K562 (cell line): ENCODE results near the gene SLC30A1. TPM values are rescaled to one million over a fixed set of nuclear protein-coding genes. Genes with fewer than 3 reads are reported as not detected.

ENCODE experiments used
- ATAC-seq: fragments of 200-7000 bp; cut with Tn5 transposase; 3 replicates; pipeline ENCODE4 v1.9.1; 2020; ENCODE audit warnings: moderate library complexity
- BruUV-seq: library from RNA; stranded (reverse); fragments of 400-500 nt; replicated peaks from 2 replicates; lab custom pipeline; 2021; lab: Mats Ljungman, UMichigan
- CTCF ChIA-PET: fragments of 300-600 bp; formaldehyde crosslinking; extraction: SDS; loops from one replicate; lab custom pipeline; 2021; ENCODE audit warnings: low intra/inter-chr PET ratio; lab: Yijun Ruan, JAX
- POLR2A ChIA-PET: fragments of 300-600, 350-650 bp; sonication (Branson Sonifier 250); formaldehyde crosslinking; extraction: SDS; loops from one replicate; lab custom pipeline; 2021; ENCODE audit warnings: antibody characterized with exemption, inconsistent platforms; lab: Yijun Ruan, JAX
- DNase-seq, 4 experiments: peaks; one replicate each; pipeline versions ENCODE4 v3.0.0 to v3.0.0-alpha.2; 2011 to 2018; ENCODE audit warnings: low spot score in 3 of 4, mixed read lengths in 3 of 4; ENCODE audit errors: extremely low read depth in 1 of 4
- FAIRE-seq: peaks from 2 replicates; lab custom pipeline; 2011; peaks lifted over from hg19 to GRCh38; lab: Jason Lieb, UNC
- H2AFZ ChIP-seq: 2 replicates; pipeline ENCODE4 v1.6.0; 2011; ENCODE audit warnings: low read depth, low read length, control low read depth, inconsistent platforms
- H3K27ac ChIP-seq: fragments of 200-600 bp; 3 replicates; pipeline ENCODE4 v1.8.0; 2011; ENCODE audit warnings: low read depth, mild to moderate bottlenecking, control low read depth, inconsistent platforms, low read length, moderate library complexity, mixed read lengths; ENCODE audit errors: extremely low read depth
- H3K27me3 ChIP-seq, 2 experiments: fragments of 300-600 bp in 1 of 2; 2 replicates in 1 of 2; 3 replicates in 1 of 2; pipeline versions ENCODE4 v1.6.0 to v1.8.0; 2011; ENCODE audit warnings: inconsistent platforms in 2 of 2, low read length in 2 of 2, mild to moderate bottlenecking in 1 of 2, mixed read lengths in 1 of 2, moderate library complexity in 1 of 2; ENCODE audit not compliant: control insufficient read depth in 2 of 2, insufficient read depth in 2 of 2
- H3K36me3 ChIP-seq: fragments of 300-600 bp; 3 replicates; pipeline ENCODE4 v1.8.0; 2011; ENCODE audit warnings: mild to moderate bottlenecking, low read length, inconsistent platforms; ENCODE audit not compliant: control insufficient read depth, insufficient read depth
- H3K4me1 ChIP-seq, 2 experiments: fragments of 200-600 bp in 1 of 2; replicated peaks in 1 of 2; 2 replicates in 1 of 2; 3 replicates in 1 of 2; pipeline versions ENCODE4 v1.5.1 to v1.8.0; 2011; ENCODE audit warnings: inconsistent platforms in 2 of 2, low read length in 2 of 2, mild to moderate bottlenecking in 1 of 2, mixed read lengths in 1 of 2, moderate library complexity in 1 of 2; ENCODE audit not compliant: control insufficient read depth in 2 of 2, insufficient read depth in 2 of 2
- H3K4me2 ChIP-seq: 2 replicates; pipeline ENCODE4 v1.6.1; 2011; ENCODE audit warnings: low read length, control low read depth, inconsistent platforms, mixed read lengths; ENCODE audit not compliant: insufficient read depth
- H3K4me3 ChIP-seq: fragments of 200-600 bp; sonication (generic), shearing (Covaris generic); 2 replicates; pipeline ENCODE4 v1.5.1; 2016; ENCODE audit warnings: control low read depth, inconsistent platforms
- H3K79me2 ChIP-seq: fragments of 200-600 bp; 3 replicates; pipeline ENCODE4 v1.8.0; 2011; ENCODE audit warnings: low read length, inconsistent platforms; ENCODE audit not compliant: control insufficient read depth, insufficient read depth
- H3K9ac ChIP-seq, 2 experiments: 2 replicates each; pipeline versions ENCODE4 v1.6.0 to v1.6.1; 2011; ENCODE audit warnings: low read depth in 2 of 2, low read length in 2 of 2, control low read depth in 1 of 2, inconsistent platforms in 1 of 2, mild to moderate bottlenecking in 1 of 2, mixed read lengths in 1 of 2; ENCODE audit not compliant: insufficient read depth in 1 of 2
- H3K9me1 ChIP-seq: one replicate; pipeline ENCODE4 v1.6.0; 2011; ENCODE audit warnings: inconsistent platforms, mild to moderate bottlenecking, low read length, moderate library complexity; ENCODE audit not compliant: control insufficient read depth, insufficient read depth
- H3K9me3 ChIP-seq: replicated peaks from 2 replicates; pipeline ENCODE4 v1.5.1; 2011; ENCODE audit warnings: low read depth, low read length, inconsistent platforms; ENCODE audit not compliant: control insufficient read depth, insufficient read depth
- H4K20me1 ChIP-seq: replicated peaks from 2 replicates; pipeline ENCODE4 v1.6.1; 2011; ENCODE audit warnings: low read length, inconsistent platforms, mixed read lengths; ENCODE audit not compliant: control insufficient read depth, insufficient read depth
- BRD9 ChIP-seq: fragments of 450-650 bp; IDR thresholded peaks from 2 replicates; pipeline ENCODE4 v1.6.1; 2018; ENCODE audit warnings: low read depth; ENCODE audit not compliant: partially characterized antibody
- CXXC5 ChIP-seq: fragments of 250-450 bp; sonication (Bioruptor Pico); IDR thresholded peaks from 2 replicates; pipeline ENCODE4 v1.8.0; 2022; ENCODE audit warnings: inconsistent platforms, mild to moderate bottlenecking, moderate library complexity
- DACH1 ChIP-seq: fragments of 450-650 bp; IDR thresholded peaks from 2 replicates; pipeline ENCODE4 v1.6.1; 2018; ENCODE audit not compliant: partially characterized antibody
- DMBX1 ChIP-seq: fragments of 250-450 bp; sonication (Bioruptor Pico); IDR thresholded peaks from 2 replicates; pipeline ENCODE4 v1.8.0; 2022; ENCODE audit warnings: inconsistent platforms, mild to moderate bottlenecking, moderate library complexity, borderline replicate concordance
- ELF2 ChIP-seq: fragments of 250-450 bp; sonication (Bioruptor Pico); IDR thresholded peaks from 2 replicates; pipeline ENCODE4 v1.5.0; 2021; ENCODE audit warnings: mild to moderate bottlenecking
- EZH2 ChIP-seq: IDR thresholded peaks from 2 replicates; pipeline ENCODE4 v1.6.1; 2012; ENCODE audit warnings: low read depth, mild to moderate bottlenecking, inconsistent platforms, low read length, borderline replicate concordance
- FOXP1 ChIP-seq: sonication (generic); formaldehyde crosslinking; IDR thresholded peaks from 2 replicates; pipeline ENCODE4 v1.8.0; 2022; ENCODE audit warnings: mild to moderate bottlenecking, missing genetic modification reagents
- NFE2 ChIP-seq: IDR thresholded peaks from 2 replicates; pipeline ENCODE4 v1.6.1; 2014; ENCODE audit warnings: antibody characterized with exemption, low read depth
- PURB ChIP-seq: sonication (generic); formaldehyde crosslinking; IDR thresholded peaks from 2 replicates; pipeline ENCODE4 v1.9.0; 2021; ENCODE audit warnings: low read depth, mild to moderate bottlenecking, missing genetic modification reagents
- RFX5 ChIP-seq: IDR thresholded peaks from 2 replicates; pipeline ENCODE4 v1.6.1; 2011; ENCODE audit warnings: low read depth, mild to moderate bottlenecking, improper control_type of control experiment, low read length
- TBL1XR1 ChIP-seq, 2 experiments: IDR thresholded peaks; 2 replicates each; pipeline ENCODE4 v1.6.1; 2012; ENCODE audit warnings: improper control_type of control experiment in 2 of 2, low read length in 2 of 2, mild to moderate bottlenecking in 1 of 2
- THAP7 ChIP-seq: fragments of 250-450 bp; sonication (Bioruptor Pico); IDR thresholded peaks from 2 replicates; pipeline ENCODE4 v1.5.0; 2021
- ZHX1 ChIP-seq: fragments of 150-350 bp; conservative IDR thresholded peaks from 2 replicates; pipeline ENCODE4 v1.6.1; 2014; ENCODE audit warnings: low read length
- ZNF41 ChIP-seq: fragments of 250-450 bp; sonication (Bioruptor Pico); conservative IDR thresholded peaks from 2 replicates; pipeline ENCODE4 v1.4.0; 2020; ENCODE audit warnings: mild to moderate bottlenecking
- ZNF586 ChIP-seq: fragments of 450-650 bp; formaldehyde crosslinking; conservative IDR thresholded peaks from 2 replicates; pipeline ENCODE4 v1.4.0; 2020; ENCODE audit warnings: mild to moderate bottlenecking, moderate library complexity
- ZNF77 ChIP-seq: fragments of 250-450 bp; sonication (Bioruptor Pico); IDR thresholded peaks from 2 replicates; pipeline ENCODE4 v1.5.0; 2020
- WGBS: fragments of 100-300 bp; shearing (Covaris generic); methylation state at CpG from one replicate; pipeline ENCODE4 v1.1.6; 2016; ENCODE audit warnings: low coverage, mixed read lengths; ENCODE audit not compliant: insufficient coverage; ENCODE audit errors: missing lambda C conversion rate; 5-methylcytosine and 5-hydroxymethylcytosine counted together
- in situ Hi-C: fragments of 300-500 bp; cut with MboI; formaldehyde crosslinking; loops from 4 replicates; pipeline ENCODE4 v1.15.0; 2018; ENCODE audit warnings: inconsistent platforms, mixed read lengths
- intact Hi-C: fragments of 100-400 bp; cut with micrococcal nuclease; formaldehyde crosslinking; loops from 2 replicates; pipeline ENCODE4 v1.14.2; 2022
- polyA plus RNA-seq, 8 experiments: library from polyadenylated mRNA; depleted of rRNA in 4 of 8; stranded (reverse) in 5 of 8; unstranded in 3 of 8; fragments of >200 nt; fragmentation: Nextera tagmentation in 2 of 8; fragmentation: Illumina TruSeq in 1 of 8; extraction: Ambion mirVana in 2 of 8; extraction: Trizol in 1 of 8; gene quantifications; 2 replicates each; pipeline versions ENCODE4 v1.2.1 to v1.2.3, GENCODE V29; 2011 to 2014; ENCODE audit warnings: inconsistent platforms in 1 of 8, missing spikeins in 1 of 8
- total RNA-seq, 7 experiments: library from RNA; depleted of rRNA in 6 of 7; stranded (reverse); fragments of >200 nt in 6 of 7; fragmentation: Illumina TruSeq in 2 of 7; extraction: Trizol in 2 of 7; gene quantifications; 2 replicates each; pipeline versions ENCODE4 v1.2.1 to v1.2.3, GENCODE V29; 2011 to 2021; ENCODE audit warnings: low replicate concordance in 1 of 7

Gene SLC30A1
- total and polyA plus RNA-seq, 9 of the 15 experiments (the other 6 are each of a cell fraction or from before 2014, with no cell fraction given), result 4.1 to 14.4 (median 6.6) TPM

GRCh38 chr1:211578640-211579439, at the start of gene SLC30A1 (continued):
- TF ChIP-seq TBL1XR1 (IDR thresholded peaks at IDR 0.05; ENCODE audit: low read length in 2 of 2) (no peak), FOXP1 (CRISPR knock-in tag) (peak; percentile 56; the same call in 1 of the 2 replicates)

DNA sequence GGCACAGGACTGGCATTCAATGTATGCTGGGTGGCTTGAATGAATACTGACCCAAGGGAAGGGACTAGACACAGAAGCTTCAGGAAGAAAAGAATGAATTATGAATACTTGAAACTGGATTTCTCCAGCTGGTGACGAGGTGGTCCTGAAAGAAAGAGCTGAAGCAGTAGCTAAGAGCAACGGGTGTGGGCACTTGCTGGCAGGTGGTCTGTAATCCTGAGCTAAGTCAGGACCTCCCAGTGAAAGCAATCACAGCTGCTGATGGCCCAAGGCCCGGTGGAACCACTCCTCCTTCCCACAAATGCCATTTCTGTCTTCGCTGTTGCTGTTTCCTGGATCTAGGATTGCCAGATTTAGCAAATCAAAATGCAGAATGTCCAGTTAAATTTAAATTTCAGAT, 49.5 kb upstream of the SLC30A1 start:
- ChIA-PET POLR2A (interaction anchor here (0.7 to 1.4 kb wide), 4 partner anchors 9 to 48 kb away, joined by 3 to 4 read pairs (median 3); no protein-coding TSS in a partner anchor), CTCF (no interaction called here)
- no peak overlapping the region for H3K4me3 ChIP-seq
- H3K27ac ChIP-seq, result no peak overlapping the region
- peaks cover 34 to 43% of the 10 kb centered on the region in 2 experiments for H3K4me1 ChIP-seq
- H3K9me3 ChIP-seq, result no peaks in the 10 kb centered on the region
- DNase-seq (no peak), FAIRE-seq (no peak), ATAC-seq (no peak)
- H3K4me2 ChIP-seq, result no peak overlapping the region
- H3K79me2 ChIP-seq, result no peaks in the 10 kb centered on the region
- WGBS, result 67% methylated on average over 4 of the region's 4 CpGs
- no peaks in the 10 kb centered on the region for H3K27me3 ChIP-seq
- H4K20me1 ChIP-seq, result no peaks in the 10 kb centered on the region
- BruUV-seq, result no TSS peak
- H3K36me3 ChIP-seq, result no peaks in the 10 kb centered on the region
- in situ Hi-C loops, result no loop called here
- H3K9ac ChIP-seq, result peak overlapping the region in 1 of 2 experiments; percentile 60; a peak in 1 of 4 replicates
- intact Hi-C loops, result no loop called here
- H2AFZ ChIP-seq, result peak overlapping the region; percentile 28; the same call in 1 of the 2 replicates
- H3K9me1 ChIP-seq, result no peaks in the 10 kb centered on the region
- TF ChIP-seq ZNF41 (CRISPR knock-in tag) (no peak), NFE2 (no peak), DMBX1 (CRISPR knock-in tag) (no peak), ZHX1 (no peak), PURB (no peak), ZNF586 (CRISPR knock-in tag) (no peak), RFX5 (no peak), BRD9 (no peak), ELF2 (CRISPR knock-in tag) (no peak), ZNF77 (CRISPR knock-in tag) (no peak), CXXC5 (CRISPR knock-in tag) (no peak), EZH2 (no peak), THAP7 (CRISPR knock-in tag) (no peak), DACH1 (no peak)
